Esophagus muscularis mucosa (tissue), 4 donors: ENCODE data around the gene ERCC6.

Experiments
- CTCF ChIP-seq, 3 experiments: fragments of 200-600 bp in 2 of 3; fragments of 450-650 bp in 1 of 3; sonication (generic) in 2 of 3; IDR thresholded peaks; one replicate each; pipeline ENCODE4 v1.5.1; 2017 to 2019; ENCODE audit warnings: antibody characterized with exemption in 3 of 3, mild to moderate bottlenecking in 2 of 3, moderate library complexity in 1 of 3
- EP300 ChIP-seq: sonication (generic); formaldehyde crosslinking; IDR thresholded peaks from one replicate; pipeline ENCODE4 v1.6.1; 2017; ENCODE audit warnings: antibody characterized with exemption
- POLR2A ChIP-seq: fragments of 450-650 bp; IDR thresholded peaks from one replicate; pipeline ENCODE4 v1.6.1; 2017; ENCODE audit warnings: antibody characterized with exemption, moderate library complexity, mild to moderate bottlenecking, low read depth

- no peak for TF ChIP-seq CTCF (IDR thresholded peaks at IDR 0.05)
- TF ChIP-seq POLR2A: no peak
- no peak for TF ChIP-seq EP300
These were observed 14.4 kb downstream of the ERCC6 start for GRCh38 chr10:49524496-49524895.
